LNCaP clone FGC (cell line): ENCODE measurements around the gene LCN2.

Experiments used
- DNase-seq: peaks from one replicate; pipeline ENCODE4 v3.0.0-alpha.2; 2011; ENCODE audit warnings: low read depth
- H3K4me3 ChIP-seq: 2 replicates; pipeline ENCODE4 v1.5.1; 2011; ENCODE audit warnings: mild to moderate bottlenecking, low read depth, low read length, control low read depth
- CTCF ChIP-seq: IDR thresholded peaks from 2 replicates; pipeline ENCODE4 v1.5.1; 2012; ENCODE audit warnings: mild to moderate bottlenecking; ENCODE audit not compliant: control insufficient read depth, insufficient read depth; ENCODE audit errors: extremely low read depth

LCN2 gene

GRCh38 chr9:128102861-128103588 lies 46.2 kb upstream of the LCN2 start:
- peak; percentile 93 for DNase-seq
- TF ChIP-seq CTCF: no peak
- no peak overlapping the region for H3K4me3 ChIP-seq

- DNase-seq: no peak
- no peak overlapping the region for H3K4me3 ChIP-seq
- peak; percentile 48 for TF ChIP-seq CTCF
Measured at GRCh38 chr9:128103589-128103962, 45.7 kb upstream of the LCN2 start.

GRCh38 chr9:128104171-128104618 lies 45.1 kb upstream of the LCN2 start:
- TF ChIP-seq CTCF: no peak
- no peak for DNase-seq
- H3K4me3 ChIP-seq: no peak overlapping the region

- no peak overlapping the region for H3K4me3 ChIP-seq
- TF ChIP-seq CTCF: no peak
- DNase-seq: no peak
Measured at GRCh38 chr9:128105538-128106175, 43.6 kb upstream of the LCN2 start.

GRCh38 chr9:128106181-128106939 lies 42.9 kb upstream of the LCN2 start:
- DNase-seq: no peak
- H3K4me3 ChIP-seq: no peak overlapping the region
- TF ChIP-seq CTCF: no peak

- H3K4me3 ChIP-seq: no peak overlapping the region
- TF ChIP-seq CTCF: no peak
- no peak for DNase-seq
Measured at GRCh38 chr9:128106940-128107467, 42.2 kb upstream of the LCN2 start.
